Muscle of arm (tissue), 12 donors: ENCODE data around the gene PRDM11. TPM values are rescaled to one million over a fixed set of nuclear protein-coding genes. Genes with fewer than 3 reads are reported as not detected.

ENCODE experiments used
- DNase-seq: peaks from one replicate; pipeline ENCODE4 v3.0.0-alpha.2; 2013
- polyA plus RNA-seq, 12 donors: library from polyadenylated mRNA; unstranded; fragments of 120-200 nt; gene quantifications; one replicate each; pipeline ENCODE4 v1.2.1, GENCODE V29; 2013; ENCODE audit not compliant: insufficient read length in 12 of 12

Gene PRDM11
- polyA plus RNA-seq, 12 donors, result 15.7 to 35.3 (median 22.1) TPM; not detected in 1

- no peak for DNase-seq
Observed at GRCh38 chr11:45174168-45174835, 27.9 kb downstream of the PRDM11 start.

- DNase-seq, result no peak
Observed at GRCh38 chr11:45174963-45175362, 28.5 kb downstream of the PRDM11 start.

GRCh38 chr11:45176996-45177395 lies 30.6 kb downstream of the PRDM11 start:
- DNase-seq, result no peak

- DNase-seq, result no peak
Observed at GRCh38 chr11:45178223-45178622, 31.8 kb downstream of the PRDM11 start.

GRCh38 chr11:45178890-45179671 lies 32.6 kb downstream of the PRDM11 start:
- DNase-seq, result no peak

- no peak for DNase-seq
Observed at GRCh38 chr11:45179686-45180178, 33.3 kb downstream of the PRDM11 start.

GRCh38 chr11:45180179-45180847 lies 33.9 kb downstream of the PRDM11 start:
- DNase-seq, result no peak

GRCh38 chr11:45180848-45181192 lies 34.4 kb downstream of the PRDM11 start:
- DNase-seq, result no peak

- DNase-seq, result no peak
Observed at GRCh38 chr11:45181193-45181888, 34.9 kb downstream of the PRDM11 start.

- DNase-seq, result no peak
Observed at GRCh38 chr11:45181889-45182550, 35.6 kb downstream of the PRDM11 start.

- no peak for DNase-seq
Observed at GRCh38 chr11:45182902-45183301, 36.5 kb downstream of the PRDM11 start.

- DNase-seq, result no peak
Observed at GRCh38 chr11:45184640-45185039, 38.2 kb downstream of the PRDM11 start.

GRCh38 chr11:45185228-45185729 lies 38.8 kb downstream of the PRDM11 start:
- DNase-seq, result no peak

- DNase-seq, result no peak
Observed at GRCh38 chr11:45187375-45187774, 40.9 kb downstream of the PRDM11 start.

GRCh38 chr11:45188127-45188526 lies 41.7 kb downstream of the PRDM11 start:
- no peak for DNase-seq

- DNase-seq, result no peak
Observed at GRCh38 chr11:45189230-45189629, 42.8 kb downstream of the PRDM11 start.

GRCh38 chr11:45193695-45194094 lies 47.3 kb downstream of the PRDM11 start:
- no peak for DNase-seq

- no peak for DNase-seq
Observed at GRCh38 chr11:45204761-45205160, 58.3 kb downstream of the PRDM11 start.

GRCh38 chr11:45205978-45206377 lies 59.5 kb downstream of the PRDM11 start:
- no peak for DNase-seq

- DNase-seq, result no peak
Observed at GRCh38 chr11:45208135-45208534, 61.7 kb downstream of the PRDM11 start.
